Melanocyte of skin (primary cell): ENCODE measurements around the gene GUCA1C. TPM values are rescaled to one million over a fixed set of nuclear protein-coding genes. Genes with fewer than 3 reads are reported as not detected.

Source experiments
- total RNA-seq, 2 donors: library from RNA; depleted of rRNA; stranded (reverse); fragments of >200 nt; gene quantifications; 2 replicates each; pipeline ENCODE4 v1.2.3, GENCODE V29; 2012

The GUCA1C gene, protein sequence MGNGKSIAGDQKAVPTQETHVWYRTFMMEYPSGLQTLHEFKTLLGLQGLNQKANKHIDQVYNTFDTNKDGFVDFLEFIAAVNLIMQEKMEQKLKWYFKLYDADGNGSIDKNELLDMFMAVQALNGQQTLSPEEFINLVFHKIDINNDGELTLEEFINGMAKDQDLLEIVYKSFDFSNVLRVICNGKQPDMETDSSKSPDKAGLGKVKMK
- total RNA-seq: not detected

GRCh38 chr3:108953700-108954099, at the start of gene GUCA1C:
Gene GUCA1C, minus strand, starts transcription at chr3:108953879. Its CDS starts 117 bp downstream, at chr3:108953762.

Other genes with a start within 250 kb of the GUCA1C start
- gene RETNLB, start 196.5 kb downstream of the GUCA1C start, total RNA-seq: not detected
- gene TRAT1, start 131.1 kb downstream of the GUCA1C start, total RNA-seq: not detected
- under 1 TPM; under 0.01 to 0.34 TPM for gene MORC1, start 164.3 kb upstream of the GUCA1C start, total RNA-seq
- not detected for gene C3orf85, start 182.8 kb upstream of the GUCA1C start, total RNA-seq